MM.1S (cell line): Measurements from ENCODE around the gene OLFM2.

Experiments used
- DNase-seq: peaks from one replicate; pipeline ENCODE4 v3.0.0-alpha.2; 2015
- H2AFZ ChIP-seq: fragments of 300-600 bp; sonication (generic); 2 replicates; pipeline ENCODE4 v1.6.0; 2016; ENCODE audit warnings: antibody characterized with exemption, low read length
- H3F3A ChIP-seq: fragments of 300-600 bp; sonication (generic); 2 replicates; pipeline ENCODE4 v1.6.1; 2016; ENCODE audit warnings: mild to moderate bottlenecking, antibody characterized with exemption, low read length, moderate library complexity, mixed read lengths; ENCODE audit not compliant: insufficient read depth
- H3K27ac ChIP-seq: fragments of 300-600 bp; sonication (generic); 2 replicates; pipeline ENCODE4 v1.5.1; 2016; ENCODE audit warnings: mild to moderate bottlenecking, low read length
- H3K27me3 ChIP-seq: fragments of 300-600 bp; sonication (generic); replicated peaks from 2 replicates; pipeline ENCODE4 v1.6.0; 2016; ENCODE audit warnings: low read length; ENCODE audit not compliant: insufficient read depth
- H3K36me3 ChIP-seq: fragments of 300-600 bp; sonication (generic); replicated peaks from 2 replicates; pipeline ENCODE4 v1.6.1; 2016; ENCODE audit warnings: mild to moderate bottlenecking, low read length, mixed read lengths; ENCODE audit not compliant: insufficient read depth
- H3K4me1 ChIP-seq: fragments of 300-600 bp; sonication (generic); 2 replicates; pipeline ENCODE4 v1.6.1; 2016; ENCODE audit warnings: low read length, mixed read lengths
- H3K4me2 ChIP-seq: fragments of 300-600 bp; sonication (generic); 2 replicates; pipeline ENCODE4 v1.6.0; 2016; ENCODE audit warnings: low read depth, low read length
- H3K4me3 ChIP-seq: fragments of 300-600 bp; sonication (generic); 2 replicates; pipeline ENCODE4 v1.5.1; 2016; ENCODE audit warnings: low read length, mixed read lengths
- H3K79me2 ChIP-seq: fragments of 300-600 bp; sonication (generic); 2 replicates; pipeline ENCODE4 v1.6.1; 2016; ENCODE audit warnings: mixed run types, low read length, mixed read lengths
- H3K9ac ChIP-seq: fragments of 300-600 bp; sonication (generic); 2 replicates; pipeline ENCODE4 v1.6.1; 2016; ENCODE audit warnings: low read length, mixed read lengths
- H3K9me2 ChIP-seq: fragments of 300-600 bp; sonication (generic); replicated peaks from 2 replicates; pipeline ENCODE4 v1.6.1; 2016; ENCODE audit warnings: mild to moderate bottlenecking, low read length, mixed read lengths; ENCODE audit not compliant: insufficient read depth
- H3K9me3 ChIP-seq: fragments of 300-600 bp; sonication (generic); replicated peaks from 2 replicates; pipeline ENCODE4 v1.6.1; 2016; ENCODE audit warnings: mild to moderate bottlenecking, low read length, mixed read lengths; ENCODE audit not compliant: insufficient read depth
- H4K20me1 ChIP-seq: fragments of 300-600 bp; sonication (generic); 2 replicates; pipeline ENCODE4 v1.6.1; 2016; ENCODE audit warnings: mild to moderate bottlenecking, low read length, moderate library complexity, mixed read lengths; ENCODE audit not compliant: insufficient read depth
- CTCF ChIP-seq: fragments of 300-600 bp; sonication (generic); IDR thresholded peaks from 2 replicates; pipeline ENCODE4 v1.5.1; 2016; ENCODE audit warnings: antibody characterized with exemption, low read length, mixed read lengths
- EZH2 ChIP-seq: fragments of 300-600 bp; sonication (generic); optimal IDR thresholded peaks from 2 replicates; pipeline ENCODE3; 2017; ENCODE audit warnings: low read depth, mild to moderate bottlenecking, antibody characterized with exemption, low read length, mixed read lengths
- EZH2phosphoT487 ChIP-seq: fragments of 300-600 bp; sonication (generic); IDR thresholded peaks from 2 replicates; pipeline ENCODE4 v1.6.1; 2018; ENCODE audit warnings: antibody characterized with exemption, low read length

Gene OLFM2

GRCh38 chr19:9940778-9941177 lies 4.5 kb upstream of the OLFM2 start:
- no peak for DNase-seq
- Histone ChIP-seq H3K27ac (no peak overlapping the region), H3K36me3 (no peaks in the 10 kb centered on the region), H3K4me3 (no peak overlapping the region), H4K20me1 (no peaks in the 10 kb centered on the region), H3K27me3 (peaks cover 68% of the 10 kb centered on the region), H3K4me1 (no peaks in the 10 kb centered on the region), H3K9ac (no peak overlapping the region), H2AFZ (no peak overlapping the region), H3K9me3 (no peaks in the 10 kb centered on the region), H3K79me2 (no peaks in the 10 kb centered on the region), H3F3A (no peaks in the 10 kb centered on the region), H3K4me2 (no peak overlapping the region), H3K9me2 (no peaks in the 10 kb centered on the region)
- TF ChIP-seq EZH2, result no peak
- TF ChIP-seq EZH2phosphoT487, result no peak
- no peak for TF ChIP-seq CTCF

- no peak overlapping the region for H3K27ac ChIP-seq
- H3K4me3 ChIP-seq, result no peak overlapping the region
- H2AFZ ChIP-seq, result no peak overlapping the region
- no peaks in the 10 kb centered on the region for H3K4me1 ChIP-seq
- H3K9me2 ChIP-seq, result no peaks in the 10 kb centered on the region
- DNase-seq, result no peak
- no peaks in the 10 kb centered on the region for H3K79me2 ChIP-seq
- no peaks in the 10 kb centered on the region for H4K20me1 ChIP-seq
- H3K27me3 ChIP-seq, result peaks cover 77% of the 10 kb centered on the region
- TF ChIP-seq EZH2, result no peak
- H3K9me3 ChIP-seq, result no peaks in the 10 kb centered on the region
- H3K4me2 ChIP-seq, result no peak overlapping the region
- no peaks in the 10 kb centered on the region for H3F3A ChIP-seq
- H3K36me3 ChIP-seq, result no peaks in the 10 kb centered on the region
- no peak overlapping the region for H3K9ac ChIP-seq
These were observed 3.1 kb upstream of the OLFM2 start for GRCh38 chr19:9939301-9939913.

GRCh38 chr19:9937001-9937411 lies 691 bp upstream of the OLFM2 start:
- Histone ChIP-seq H3K4me2 (peak overlapping the region; percentile 18; the same call in 1 of the 2 replicates), H3K9ac (no peak overlapping the region), H2AFZ (no peak overlapping the region), H3K9me3 (no peaks in the 10 kb centered on the region), H3K27me3 (peaks cover 75% of the 10 kb centered on the region), H3K4me3 (no peak overlapping the region; the same call in 1 of the 2 replicates), H3F3A (no peaks in the 10 kb centered on the region), H3K27ac (no peak overlapping the region), H3K79me2 (no peaks in the 10 kb centered on the region), H3K4me1 (no peaks in the 10 kb centered on the region), H3K9me2 (no peaks in the 10 kb centered on the region), H3K36me3 (no peaks in the 10 kb centered on the region), H4K20me1 (no peaks in the 10 kb centered on the region)
- DNase-seq, result no peak
- no peak for TF ChIP-seq EZH2
- TF ChIP-seq CTCF, result no peak
- TF ChIP-seq EZH2phosphoT487, result no peak
